GM12892 (cell line): ENCODE data around the gene STRBP.

Experiments
- POLR2A ChIP-seq: IDR thresholded peaks from 2 replicates; pipeline ENCODE4 v1.6.1; 2011; ENCODE audit warnings: low read depth, low read length, control low read depth
- POLR2AphosphoS5 ChIP-seq: IDR thresholded peaks from 2 replicates; pipeline ENCODE4 v1.6.1; 2011; ENCODE audit warnings: low read depth, low read length, control low read depth
- TAF1 ChIP-seq: IDR thresholded peaks from 2 replicates; pipeline ENCODE4 v1.6.1; 2011; ENCODE audit warnings: low read depth, mild to moderate bottlenecking, control low read depth, low read length, borderline replicate concordance

DNA sequence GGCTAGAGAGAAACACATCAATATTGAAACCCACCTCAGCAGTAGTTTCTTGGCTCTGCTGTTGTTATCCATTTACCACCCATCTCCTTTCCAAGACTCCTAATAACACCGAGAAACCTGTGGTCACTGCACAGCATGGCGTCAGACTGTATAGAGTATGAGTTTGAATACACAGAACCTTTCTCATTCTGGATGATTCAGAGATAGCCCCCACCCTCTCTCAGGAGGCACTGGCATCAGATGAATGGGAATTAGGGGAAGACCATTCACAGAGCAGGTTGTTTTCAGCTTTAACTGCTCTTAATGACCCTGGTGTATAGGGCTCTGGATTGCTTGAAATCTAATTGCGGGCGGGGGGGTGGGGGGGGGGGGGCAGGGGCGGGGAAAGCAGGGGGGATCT, 148.3 kb downstream of the STRBP start:
- TF ChIP-seq POLR2A = no peak
- TF ChIP-seq TAF1 = no peak
- no peak for TF ChIP-seq POLR2AphosphoS5
